NCI-H446 (cell line): Measurements from ENCODE around the gene GINS1.

Experiments used
- DNase-seq, 2 experiments: peaks; one replicate each; lab custom pipeline; 2025; lab: John Stamatoyannopoulos, UW

The GINS1 gene

GRCh38 chr20:25493748-25494505, 86.5 kb downstream of the GINS1 start:
- DNase-seq = no peak

DNA sequence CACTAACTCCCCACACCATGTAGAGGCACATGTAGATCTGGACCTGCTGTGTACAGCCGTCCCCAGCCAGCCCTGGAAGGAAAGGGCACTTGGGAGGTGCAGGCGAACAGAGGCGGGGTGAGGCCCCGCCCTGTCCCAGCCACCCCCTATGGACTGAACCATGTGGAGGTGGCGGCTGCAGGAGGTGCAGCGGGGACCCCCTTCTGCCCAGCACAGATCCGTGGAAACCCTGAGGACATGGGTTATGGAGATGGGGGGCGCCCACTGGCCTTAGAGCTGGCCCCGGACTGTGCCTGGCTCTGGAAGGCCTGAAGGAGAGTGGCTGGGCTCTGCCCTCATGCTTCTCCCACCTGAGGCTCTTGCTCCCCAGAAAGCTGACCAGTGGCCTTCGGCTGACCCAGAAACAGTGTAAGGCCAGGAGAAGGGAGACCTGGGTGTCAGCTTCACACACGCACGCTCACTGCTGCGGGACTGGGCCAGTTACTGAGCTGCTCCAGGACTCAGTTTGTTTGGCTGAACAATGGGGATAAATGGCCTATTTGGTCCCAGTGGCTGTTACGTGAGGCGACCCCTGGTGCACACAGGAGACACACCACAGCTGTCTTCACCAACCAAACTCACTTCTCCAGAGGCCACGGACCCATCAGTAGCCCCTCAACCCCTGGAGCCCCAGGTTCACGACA, 87.2 kb downstream of the GINS1 start:
- no peak for DNase-seq

GRCh38 chr20:25495189-25495824, 87.8 kb downstream of the GINS1 start:
- DNase-seq = no peak

DNA sequence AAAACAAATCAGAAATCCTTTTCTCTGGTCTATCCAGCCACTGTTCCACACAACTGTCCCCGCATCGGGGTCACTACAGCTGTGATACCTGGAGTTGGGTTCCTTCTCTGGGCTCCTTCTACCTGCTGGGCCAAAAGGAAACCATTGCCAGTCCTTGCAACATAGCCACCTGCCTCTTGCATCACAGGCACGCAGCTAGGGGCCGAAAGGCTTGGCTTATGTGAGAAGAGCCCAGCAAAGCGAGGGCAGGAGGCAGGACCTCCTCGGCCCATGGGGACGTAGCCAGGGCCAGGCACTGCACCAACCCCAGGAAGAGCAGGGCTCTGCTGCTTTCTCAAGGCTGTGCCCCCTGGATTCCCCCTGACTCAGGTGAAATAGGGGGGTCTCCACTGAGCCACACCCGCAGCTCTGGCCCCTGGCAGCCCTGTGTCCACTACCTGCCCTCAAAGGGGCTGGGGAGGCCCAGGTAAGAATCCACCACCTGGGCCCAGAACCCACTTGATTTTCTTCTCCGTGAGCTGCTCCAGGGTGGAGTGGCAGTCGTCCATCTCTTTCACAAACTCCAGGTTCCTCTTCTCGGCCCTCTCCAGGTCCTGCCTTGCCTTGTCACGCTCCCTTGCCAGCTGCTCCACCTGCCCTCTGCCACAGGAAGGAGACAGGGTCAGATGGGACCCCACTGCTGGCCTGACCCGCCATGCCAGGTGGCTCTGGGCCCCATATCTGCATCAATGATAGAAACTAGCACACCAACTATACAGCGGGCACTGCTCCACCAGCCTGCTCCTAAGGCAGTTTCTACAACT, 88.9 kb downstream of the GINS1 start:
- no peak for DNase-seq

DNA sequence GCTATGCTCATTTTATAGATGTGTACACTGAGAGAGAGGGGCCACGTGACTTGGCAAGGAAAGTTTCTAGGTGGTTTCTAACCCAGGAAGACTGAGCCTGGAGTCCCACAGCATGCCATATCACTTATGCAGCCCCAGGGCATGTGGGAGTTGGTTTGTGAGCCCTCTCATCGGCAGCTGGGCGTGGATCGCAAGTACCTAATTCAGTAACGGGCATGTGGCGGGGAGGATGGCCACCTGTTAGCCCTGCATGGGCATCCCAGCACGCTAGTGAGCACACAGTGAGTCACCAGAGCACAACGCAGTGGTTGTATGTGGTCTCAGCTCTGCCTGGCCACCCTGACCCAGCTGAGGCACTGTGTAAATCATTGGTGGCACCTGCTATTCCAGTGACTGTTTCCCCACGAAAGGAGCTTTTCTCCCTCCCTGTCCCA, 89.5 kb downstream of the GINS1 start:
- DNase-seq = no peak

DNA sequence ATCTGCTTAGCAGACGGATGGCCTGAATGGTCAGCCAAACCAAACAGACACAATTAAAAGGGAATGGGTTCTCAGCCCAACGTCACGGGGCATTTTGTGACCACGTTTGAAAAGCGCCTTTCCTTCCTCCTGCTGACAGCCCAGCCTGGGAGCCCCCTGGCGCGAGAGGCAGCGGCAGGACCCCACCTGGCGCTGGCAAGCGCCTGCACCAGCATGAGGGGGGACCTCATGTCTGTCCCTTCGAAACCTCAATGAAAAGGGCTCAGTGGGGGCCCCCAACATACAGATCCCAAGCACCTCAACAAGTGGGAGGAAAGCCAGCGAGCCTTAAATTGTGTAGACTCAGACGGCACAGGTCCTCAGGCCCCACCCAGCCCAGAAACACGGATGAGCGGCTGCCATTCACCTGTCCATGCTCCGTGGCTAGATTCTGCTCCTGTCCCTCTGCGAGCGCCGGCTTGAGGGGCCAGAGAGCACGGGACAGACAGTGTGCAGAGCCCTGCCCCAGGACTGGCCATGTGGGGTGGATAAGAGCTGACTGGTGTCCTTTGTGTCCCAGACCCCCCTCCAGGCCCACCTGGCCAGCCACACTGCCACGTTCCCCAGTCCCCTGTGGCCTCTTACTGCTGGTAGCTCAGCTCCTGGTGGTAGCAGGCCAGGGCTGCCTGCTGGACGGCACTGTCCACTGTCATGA, 90.3 kb downstream of the GINS1 start:
- no peak for DNase-seq
